Measurements from ENCODE around the gene GRIA1.

Gene GRIA1

GRCh38 chr5:153498516-153498915 lies 8.0 kb downstream of the GRIA1 start:
- DNase-seq (ENCODE audit: low read depth, low spot score): no peak

DNA sequence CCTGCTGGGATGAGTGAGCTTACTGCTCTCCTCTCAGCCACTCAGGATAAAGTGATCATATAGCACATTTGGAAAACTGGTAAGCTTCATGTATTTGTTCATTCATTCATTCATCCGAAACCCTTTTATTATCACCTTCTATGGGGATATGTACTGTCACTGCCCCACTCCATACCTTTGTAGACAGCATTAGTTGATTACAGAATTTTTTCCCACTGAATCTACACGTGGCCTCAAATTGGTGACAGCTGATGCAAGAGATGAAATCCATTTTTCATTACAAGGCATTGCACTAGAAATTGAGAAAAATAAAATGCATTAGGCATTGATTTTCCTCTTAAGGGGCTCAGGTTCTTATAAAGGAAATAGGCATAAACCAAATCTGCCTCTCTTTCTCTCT lies 9.7 kb downstream of the GRIA1 start:
- no peak for DNase-seq (ENCODE audit: low read depth, low spot score)

- DNase-seq (ENCODE audit: low read depth, low spot score): no peak
Measured at GRCh38 chr5:153504726-153505125, 14.3 kb downstream of the GRIA1 start.

DNA sequence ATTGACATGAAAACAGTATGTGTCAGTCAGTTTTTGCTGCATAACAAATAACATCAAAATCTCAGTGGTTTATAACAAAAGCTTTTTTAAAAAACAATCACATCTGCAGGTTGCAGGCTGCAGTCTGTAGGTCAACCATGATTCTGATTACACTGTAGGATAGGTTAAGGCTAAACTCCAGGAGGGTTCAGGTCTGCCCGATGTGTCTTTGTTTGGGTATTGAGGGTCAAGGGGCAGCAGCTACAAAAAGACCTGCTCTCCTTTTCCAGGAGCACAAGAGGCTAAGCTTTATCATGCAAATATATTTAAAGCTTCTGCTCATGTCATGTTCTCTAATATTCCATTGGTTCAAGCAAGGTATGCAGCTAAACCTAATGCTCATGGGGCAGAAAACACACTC lies 18.2 kb downstream of the GRIA1 start:
- DNase-seq (ENCODE audit: low read depth, low spot score): no peak

DNA sequence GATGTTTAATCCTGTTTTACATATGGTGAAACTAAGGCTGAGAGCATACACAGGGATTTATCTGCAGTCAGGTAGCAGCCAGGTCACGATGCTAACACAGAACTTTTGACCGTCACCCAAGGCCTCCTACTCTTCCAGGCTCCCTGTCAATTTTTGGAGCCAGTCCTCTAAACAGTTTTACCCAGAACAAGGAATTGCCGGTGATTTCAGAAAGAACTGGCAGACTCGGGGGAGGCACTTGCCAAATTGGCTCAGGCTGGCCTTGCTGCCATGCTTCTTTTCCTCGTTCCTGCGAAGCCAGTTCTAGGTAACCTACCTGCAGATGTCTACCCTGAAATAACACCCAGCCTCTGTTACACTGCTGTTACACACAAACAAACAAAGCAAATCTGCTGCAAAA lies 21.2 kb downstream of the GRIA1 start:
- no peak for DNase-seq (ENCODE audit: low read depth, low spot score)

- no peak for DNase-seq (ENCODE audit: low read depth, low spot score)
Measured at GRCh38 chr5:153513156-153513555, 22.7 kb downstream of the GRIA1 start.

DNA sequence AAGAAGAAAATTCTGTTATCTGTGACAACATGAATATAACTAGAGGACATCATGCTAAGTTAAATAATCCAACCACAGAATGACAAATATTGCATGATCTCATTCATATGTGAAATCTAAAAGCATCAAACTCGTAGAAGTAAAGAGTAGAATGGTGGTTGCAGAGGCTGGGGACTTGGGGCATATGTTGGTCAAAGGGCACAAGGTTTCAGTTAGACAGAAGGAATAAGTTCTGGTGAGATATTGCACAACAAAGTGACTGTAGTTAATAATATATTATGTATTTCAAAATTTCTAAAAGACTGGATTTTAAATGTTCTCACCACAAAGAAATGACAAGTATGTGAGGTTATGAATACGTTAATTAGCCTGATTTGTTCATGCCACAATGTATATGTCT lies 24.8 kb downstream of the GRIA1 start:
- DNase-seq (ENCODE audit: low read depth, low spot score): no peak

DNA sequence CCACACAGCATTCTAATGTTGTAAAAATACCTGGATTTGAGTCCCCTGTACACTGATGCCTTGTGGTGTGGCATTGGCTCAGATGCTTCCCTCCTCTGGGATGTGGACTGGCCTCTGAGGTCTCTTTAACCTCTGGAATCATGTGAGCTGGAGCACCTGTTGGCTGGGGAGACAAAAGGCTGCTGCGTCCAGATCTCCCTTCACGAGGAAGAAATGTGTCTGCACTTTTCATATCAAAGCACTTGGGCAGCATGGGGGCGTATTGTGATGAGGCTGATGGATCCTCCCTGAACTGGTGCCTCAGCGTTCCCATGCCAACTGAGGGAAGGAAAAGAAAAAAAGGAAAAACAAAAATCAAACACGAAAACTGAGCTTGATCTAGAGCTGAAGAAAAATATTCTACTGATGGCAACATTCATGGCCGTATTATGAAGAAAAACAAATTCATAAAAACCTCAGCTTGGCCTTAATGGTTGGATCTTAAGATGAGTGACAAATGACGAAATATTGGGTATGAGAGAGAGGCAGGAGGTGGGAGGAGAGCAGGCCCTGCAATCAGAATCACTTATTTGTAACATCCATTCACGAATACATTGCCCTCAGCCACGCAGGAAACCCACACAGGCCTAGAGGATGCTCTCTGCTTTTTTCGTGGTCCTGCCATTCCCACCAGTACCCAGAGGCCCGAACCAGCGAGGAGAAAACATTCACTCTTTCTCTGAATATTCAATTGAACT lies 26.2 kb downstream of the GRIA1 start:
- no peak for DNase-seq (ENCODE audit: low read depth, low spot score)

- DNase-seq (ENCODE audit: low read depth, low spot score): no peak
Measured at GRCh38 chr5:153517241-153517611, 26.8 kb downstream of the GRIA1 start.

DNA sequence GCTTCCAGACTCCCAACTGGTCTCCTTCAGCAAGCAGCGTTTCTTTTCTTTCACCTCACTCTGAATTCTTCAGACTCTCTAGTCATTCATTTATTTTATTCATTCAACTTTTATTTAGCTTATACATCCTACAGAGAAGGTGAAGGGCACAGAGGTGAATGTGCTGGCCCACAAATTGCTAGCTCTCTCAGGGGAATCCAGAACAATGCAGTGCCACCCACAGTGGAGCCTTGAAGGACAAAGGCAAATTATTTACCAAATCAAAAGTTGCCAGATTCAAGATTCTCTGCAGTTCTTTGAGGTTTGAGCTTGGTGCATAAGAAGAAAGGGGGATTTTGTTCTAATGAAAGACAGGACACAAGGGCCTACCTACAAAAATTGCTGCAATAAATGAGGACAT lies 29.7 kb downstream of the GRIA1 start:
- DNase-seq (ENCODE audit: low read depth, low spot score): no peak

GRCh38 chr5:153520952-153521351 lies 30.5 kb downstream of the GRIA1 start:
- no peak for DNase-seq (ENCODE audit: low read depth, low spot score)

DNA sequence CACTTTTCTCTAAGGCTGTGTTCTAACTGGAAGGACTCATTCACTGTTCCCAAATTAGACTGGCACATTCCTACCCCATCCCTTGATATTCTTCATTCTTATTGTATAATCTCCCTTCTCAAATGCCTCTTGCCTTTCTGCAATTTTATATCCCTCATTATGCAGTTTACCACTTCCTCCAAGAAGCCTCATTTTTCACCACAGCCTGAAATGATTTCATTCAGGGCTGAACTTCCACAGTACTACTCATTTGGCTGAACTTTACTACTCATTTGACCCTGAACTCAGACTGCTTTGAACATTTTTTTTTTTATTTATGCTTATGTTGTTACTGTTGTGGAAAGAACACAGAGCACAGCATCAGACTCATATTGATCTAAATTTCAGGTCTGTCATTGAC lies 32.7 kb downstream of the GRIA1 start:
- DNase-seq (ENCODE audit: low read depth, low spot score): no peak

GRCh38 chr5:153523831-153524230 lies 33.4 kb downstream of the GRIA1 start:
- no peak for DNase-seq (ENCODE audit: low read depth, low spot score)

- DNase-seq (ENCODE audit: low read depth, low spot score): no peak
Measured at GRCh38 chr5:153525536-153525935, 35.1 kb downstream of the GRIA1 start.

- no peak for DNase-seq (ENCODE audit: low read depth, low spot score)
Measured at GRCh38 chr5:153530357-153531143, 40.1 kb downstream of the GRIA1 start.

- DNase-seq (ENCODE audit: low read depth, low spot score): no peak
Measured at GRCh38 chr5:153533546-153533945, 43.1 kb downstream of the GRIA1 start.

DNA sequence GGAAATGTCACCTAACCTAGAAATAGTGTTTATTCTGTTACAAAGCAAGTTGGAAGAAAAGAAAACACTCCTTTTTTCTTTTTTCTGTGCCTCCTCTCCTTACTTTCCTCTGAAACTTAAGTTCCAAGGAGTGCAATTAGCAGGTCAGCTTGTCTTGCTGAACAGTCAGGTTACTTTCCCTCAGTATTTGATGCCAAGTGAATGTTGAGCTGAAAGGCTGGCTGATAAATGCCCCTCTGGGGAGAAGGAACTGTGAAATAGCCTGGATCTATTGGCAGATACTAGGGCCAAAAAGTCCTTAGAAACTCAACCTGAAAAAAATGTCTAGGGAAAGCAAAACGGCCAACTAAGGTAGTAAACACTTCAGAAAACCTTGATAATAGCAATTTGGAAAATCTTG lies 43.6 kb downstream of the GRIA1 start:
- no peak for DNase-seq (ENCODE audit: low read depth, low spot score)

DNA sequence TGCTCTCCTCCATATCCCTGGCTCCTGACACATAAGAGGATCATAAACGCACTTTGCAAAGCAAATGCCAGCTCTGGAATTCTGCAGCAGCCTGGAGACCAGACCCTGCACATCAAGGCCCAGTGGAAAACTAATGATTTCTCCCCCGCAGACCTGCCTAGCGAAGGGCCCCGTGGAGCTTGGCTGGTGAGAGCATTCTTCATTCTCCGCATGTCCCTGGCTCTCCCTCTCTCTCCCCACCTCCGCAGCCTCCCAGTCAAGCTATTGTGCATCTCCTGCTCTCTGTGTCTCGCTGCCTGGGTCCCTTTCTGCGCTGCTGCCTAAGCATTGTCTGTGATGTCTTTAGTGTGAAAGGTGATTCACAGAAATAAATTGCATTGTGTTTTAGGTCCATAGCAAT lies 46.7 kb downstream of the GRIA1 start:
- no peak for DNase-seq (ENCODE audit: low read depth, low spot score)

DNA sequence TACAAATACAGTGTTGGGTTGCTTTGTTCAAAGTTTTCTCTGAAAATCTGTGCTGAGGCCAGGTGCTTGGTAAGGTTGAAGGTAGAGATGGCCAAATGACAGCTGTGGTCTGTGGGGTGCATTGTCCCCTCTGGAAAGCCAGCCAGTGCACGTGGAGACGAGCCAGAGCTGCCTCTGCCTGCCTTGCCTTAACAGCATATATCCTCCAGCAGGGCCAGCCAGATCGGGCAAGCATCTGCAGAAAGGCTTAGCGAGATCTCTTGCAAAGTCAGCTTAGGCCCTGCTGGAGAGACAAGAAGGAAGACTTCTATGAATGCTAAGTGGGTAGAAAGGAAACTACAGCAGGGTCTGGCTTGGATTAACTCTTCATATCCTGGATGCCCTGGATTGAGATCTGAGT lies 49.5 kb downstream of the GRIA1 start:
- no peak for DNase-seq (ENCODE audit: low read depth, low spot score)

DNA sequence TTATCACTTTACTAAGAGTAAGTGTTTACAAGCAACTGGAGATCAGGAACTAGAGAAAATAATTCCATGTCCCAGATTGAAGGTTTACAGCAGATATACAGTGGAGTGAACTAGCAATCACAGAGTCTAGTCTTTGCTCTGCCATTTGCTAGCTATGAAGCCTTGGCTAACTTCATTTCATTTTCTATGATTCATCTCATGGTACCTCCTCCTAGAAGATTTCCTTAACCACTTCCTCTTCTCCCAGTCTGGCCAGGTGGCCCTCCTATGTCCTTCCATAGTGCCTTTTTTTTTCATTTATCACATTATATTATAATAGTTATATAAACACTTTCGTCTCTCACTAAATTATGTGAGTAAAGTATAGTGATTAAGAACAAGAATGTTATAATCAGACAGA lies 52.1 kb downstream of the GRIA1 start:
- DNase-seq (ENCODE audit: low read depth, low spot score): no peak

DNA sequence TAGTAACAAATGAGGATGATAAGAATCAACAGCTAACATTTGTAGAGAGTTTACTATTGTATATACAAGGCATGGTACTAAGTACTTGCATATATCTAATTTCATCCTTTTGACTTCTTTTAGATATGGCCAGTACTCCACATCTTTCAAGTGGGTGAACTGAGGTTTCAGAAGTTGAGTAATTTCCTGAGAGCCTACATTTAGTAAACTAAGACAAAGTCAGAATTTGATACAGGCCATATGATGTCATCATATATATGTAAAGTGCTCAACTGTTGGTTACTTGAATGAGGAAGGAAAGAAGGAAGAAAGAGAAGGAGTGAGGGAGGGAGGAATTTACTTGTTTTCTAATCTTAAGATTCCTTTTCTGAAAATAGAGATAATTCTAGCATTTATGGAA lies 52.8 kb downstream of the GRIA1 start:
- no peak for DNase-seq (ENCODE audit: low read depth, low spot score)

DNA sequence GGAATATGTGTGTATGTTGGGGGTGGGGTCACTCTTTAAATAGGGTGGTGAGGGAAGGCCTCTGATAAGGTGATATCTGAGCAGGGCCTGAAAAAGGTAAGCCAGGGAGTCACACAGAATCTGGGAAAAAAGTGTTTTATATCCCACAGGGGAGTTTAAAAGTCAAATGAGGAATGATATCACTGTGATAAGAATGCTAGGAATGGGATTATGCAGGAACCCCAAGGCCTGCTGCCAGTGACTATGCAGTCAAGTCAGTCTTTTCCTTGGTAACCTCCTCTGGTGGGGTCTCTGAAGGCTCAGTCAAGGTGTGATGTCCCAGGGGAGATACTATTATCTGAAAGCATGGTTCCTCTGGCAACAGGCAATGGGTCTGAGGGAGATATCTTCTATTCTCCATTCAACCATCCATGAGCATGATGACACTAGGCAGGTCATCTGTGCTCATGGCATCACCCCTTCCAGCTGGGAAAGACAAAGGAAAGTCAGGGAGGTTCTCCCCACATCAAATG lies 53.5 kb downstream of the GRIA1 start:
- DNase-seq (ENCODE audit: low read depth, low spot score): no peak

GRCh38 chr5:153544706-153545105 lies 54.2 kb downstream of the GRIA1 start:
- no peak for DNase-seq (ENCODE audit: low read depth, low spot score)
